Transverse colon (tissue), 4 donors: ENCODE results near the gene MIGA1.

Source experiments
- EP300 ChIP-seq: sonication (generic); formaldehyde crosslinking; IDR thresholded peaks from one replicate; pipeline ENCODE4 v1.6.1; 2017; ENCODE audit warnings: antibody characterized with exemption, low read depth
- POLR2A ChIP-seq: fragments of 450-650 bp; IDR thresholded peaks from one replicate; pipeline ENCODE4 v1.6.1; 2016; ENCODE audit warnings: antibody characterized with exemption, mild to moderate bottlenecking, moderate library complexity
- POLR2AphosphoS5 ChIP-seq, 3 donors: sonication (generic); formaldehyde crosslinking; IDR thresholded peaks; one replicate each; pipeline ENCODE4 v1.6.1; 2016; ENCODE audit warnings: antibody characterized with exemption in 3 of 3
- TF ChIP-seq, protein P1 (sequence below), 5 experiments: fragments of 200-600 bp in 3 of 5; fragments of 450-650 bp in 2 of 5; sonication (generic) in 3 of 5; IDR thresholded peaks; 1 replicate in 2 of 5; 2 replicates in 3 of 5; pipeline ENCODE4 v1.5.1; 2016 to 2017; ENCODE audit warnings: antibody characterized with exemption in 5 of 5, inconsistent platforms in 3 of 5, mild to moderate bottlenecking in 2 of 5, moderate library complexity in 1 of 5

DNA sequence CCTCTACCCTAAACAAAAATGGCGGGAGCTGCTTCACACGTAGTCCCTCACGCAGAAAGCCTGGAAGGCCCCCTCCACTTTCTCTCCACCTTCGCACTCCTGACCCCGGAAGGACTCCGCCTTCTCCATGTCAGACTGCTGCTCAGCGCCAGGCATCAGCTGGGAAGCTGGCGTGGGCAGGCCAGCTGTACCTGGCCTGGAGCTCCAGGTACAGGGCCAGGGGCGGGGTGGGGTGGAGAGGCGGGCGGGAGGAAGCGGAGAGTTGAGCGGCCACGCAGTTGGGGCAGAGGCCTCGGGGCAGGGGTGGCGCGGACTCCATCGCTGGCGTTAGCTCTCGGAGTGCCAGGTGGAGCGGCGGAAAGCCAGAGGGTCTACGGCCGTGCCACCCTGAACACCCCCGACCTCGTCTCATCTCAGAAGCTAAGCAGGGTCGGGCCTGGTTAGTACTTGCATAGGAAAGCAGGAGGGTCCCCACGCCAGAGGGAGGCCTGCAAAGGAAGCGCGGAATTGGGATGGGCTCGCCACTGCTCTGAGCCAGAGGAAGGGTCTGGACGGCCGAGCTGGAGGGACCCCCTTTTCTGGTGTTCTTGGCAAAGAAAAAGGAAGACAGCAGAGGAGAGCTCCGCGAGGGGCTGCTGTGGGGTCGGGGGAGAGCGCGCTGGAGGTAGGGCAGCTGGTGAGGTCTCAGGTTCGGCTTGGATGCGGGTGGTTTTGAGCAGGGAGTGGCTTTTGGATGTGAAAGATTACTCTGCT lies at the start of gene MIGA1:
- TF ChIP-seq, protein P1, sequence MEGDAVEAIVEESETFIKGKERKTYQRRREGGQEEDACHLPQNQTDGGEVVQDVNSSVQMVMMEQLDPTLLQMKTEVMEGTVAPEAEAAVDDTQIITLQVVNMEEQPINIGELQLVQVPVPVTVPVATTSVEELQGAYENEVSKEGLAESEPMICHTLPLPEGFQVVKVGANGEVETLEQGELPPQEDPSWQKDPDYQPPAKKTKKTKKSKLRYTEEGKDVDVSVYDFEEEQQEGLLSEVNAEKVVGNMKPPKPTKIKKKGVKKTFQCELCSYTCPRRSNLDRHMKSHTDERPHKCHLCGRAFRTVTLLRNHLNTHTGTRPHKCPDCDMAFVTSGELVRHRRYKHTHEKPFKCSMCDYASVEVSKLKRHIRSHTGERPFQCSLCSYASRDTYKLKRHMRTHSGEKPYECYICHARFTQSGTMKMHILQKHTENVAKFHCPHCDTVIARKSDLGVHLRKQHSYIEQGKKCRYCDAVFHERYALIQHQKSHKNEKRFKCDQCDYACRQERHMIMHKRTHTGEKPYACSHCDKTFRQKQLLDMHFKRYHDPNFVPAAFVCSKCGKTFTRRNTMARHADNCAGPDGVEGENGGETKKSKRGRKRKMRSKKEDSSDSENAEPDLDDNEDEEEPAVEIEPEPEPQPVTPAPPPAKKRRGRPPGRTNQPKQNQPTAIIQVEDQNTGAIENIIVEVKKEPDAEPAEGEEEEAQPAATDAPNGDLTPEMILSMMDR (IDR thresholded peaks at IDR 0.05): no peak
- TF ChIP-seq POLR2A: peak; percentile 65
- peak; percentile 48 to 78 (median 72) for TF ChIP-seq POLR2AphosphoS5 (IDR thresholded peaks at IDR 0.05)
- no peak for TF ChIP-seq EP300
